Psoas muscle (tissue), 8 donors: ENCODE data around the gene POR. TPM values are rescaled to one million over a fixed set of nuclear protein-coding genes. Genes with fewer than 3 reads are reported as not detected.

ENCODE experiments used
- ATAC-seq, 4 donors: fragments of 200-7000 bp; cut with Tn5 transposase; one replicate each; pipeline ENCODE4 v1.9.1; 2020; ENCODE audit warnings: moderate library complexity in 3 of 4, mild to moderate bottlenecking in 2 of 4
- DNase-seq, 2 donors: peaks; one replicate each; pipeline ENCODE4 v3.0.0-alpha.2; 2020
- H3K27ac ChIP-seq: fragments of 200-600 bp; one replicate; pipeline ENCODE4 v1.8.0; 2022
- H3K27me3 ChIP-seq, 3 donors: fragments of 200-600 bp in 1 of 3; one replicate each; pipeline versions ENCODE4 v1.6.1 to v1.8.0; 2013 to 2022; ENCODE audit warnings: low read length in 2 of 3, mild to moderate bottlenecking in 2 of 3, moderate library complexity in 1 of 3; ENCODE audit not compliant: insufficient read depth in 3 of 3
- H3K36me3 ChIP-seq, 2 donors: fragments of 200-600 bp in 1 of 2; one replicate each; pipeline versions ENCODE4 v1.6.1 to v1.8.0; 2013 to 2022; ENCODE audit warnings: low read depth in 1 of 2, mild to moderate bottlenecking in 1 of 2, moderate library complexity in 1 of 2; ENCODE audit not compliant: insufficient read depth in 1 of 2
- H3K4me1 ChIP-seq: fragments of 200-600 bp; one replicate; pipeline ENCODE4 v1.8.0; 2022
- H3K4me3 ChIP-seq: fragments of 200-600 bp; one replicate; pipeline ENCODE4 v1.8.0; 2022; ENCODE audit warnings: mild to moderate bottlenecking
- H3K9me3 ChIP-seq: fragments of 200-600 bp; one replicate; pipeline ENCODE4 v1.8.0; 2022
- WGBS, 3 donors: extraction: QIAGEN DNeasy Blood & Tissue Kit; methylation state at CpG; one replicate each; pipeline versions ENCODE4 v1.1.6 to v1.1.7; 2013; 5-methylcytosine and 5-hydroxymethylcytosine counted together
- intact Hi-C, 2 donors: fragments of 100-400 bp; cut with DNase I; formaldehyde crosslinking; loops; one replicate each; pipeline versions ENCODE4 v1.11.0 to v1.14.2; 2022
- polyA plus RNA-seq, 3 donors: library from polyadenylated mRNA; stranded (reverse); fragments of 200-250 nt; gene quantifications; one replicate each; pipeline ENCODE4 v1.2.3, GENCODE V29; 2013
- total RNA-seq, 4 donors: library from RNA; stranded (reverse); fragmentation: NEBNext Ultra II Directional in 2 of 4; extraction: Animal tissue kit (Norgen Biotek cat#: 25700) in 2 of 4; gene quantifications; one replicate each; pipeline versions ENCODE4 v1.2.1 to v1.2.4, GENCODE V29; 2021 to 2023
- TF ChIP-seq, protein P1 (sequence below): fragments of 200-600 bp; IDR thresholded peaks from one replicate; pipeline ENCODE4 v1.8.0; 2022; ENCODE audit warnings: antibody characterized with exemption
- donor health status: healthy with polysubstance abuse.
- donor health status: DM: no; HTN: no; CAD: no; lungs with moderate emphysema.
- donor health status: Bipolar disorder and iron deficiency.
- donor health status: healthy.
- donor health status: DM: yes; HTN: yes; CAD: no.
- donor health status: DM: no; HTN: no; CAD: no.
- donor health status: DM: no; HTN: no; CAD: no.
- donor health status: DM: yes; HTN: yes; CAD: no.

Gene POR
- total and polyA plus RNA-seq, 7 donors, result 48.8 to 288 (median 138) TPM

DNA sequence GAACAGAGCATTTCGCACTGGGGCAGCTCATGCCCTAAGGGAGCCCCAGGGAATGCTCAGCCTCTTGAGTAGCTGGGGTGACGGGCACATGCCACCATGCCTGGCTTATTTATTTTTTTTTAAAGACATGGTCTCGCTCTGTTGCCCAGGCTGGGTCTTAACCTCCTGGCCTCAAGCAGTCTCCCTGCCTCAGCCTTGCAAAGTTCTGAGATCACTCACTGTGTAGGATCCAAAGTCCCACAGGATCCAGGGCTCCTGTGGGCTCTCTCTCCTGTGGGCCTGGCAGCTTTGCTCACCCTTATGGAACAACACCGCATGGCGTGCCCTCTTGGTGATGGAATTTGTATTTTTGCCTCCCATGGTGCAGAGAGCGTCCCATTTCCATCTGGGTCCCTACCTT, 45.4 kb downstream of the POR start:
- Histone ChIP-seq H3K9me3 (no peaks in the 10 kb centered on the region), H3K27me3 (no peaks in the 10 kb centered on the region), H3K4me1 (peaks cover 43% of the 10 kb centered on the region), H3K27ac (no peak overlapping the region), H3K36me3 (peaks cover 0 to 33% of the 10 kb centered on the region in 2 donors), H3K4me3 (no peak overlapping the region)
- ATAC-seq (no peak), DNase-seq (no peak)
- TF ChIP-seq, protein P1, sequence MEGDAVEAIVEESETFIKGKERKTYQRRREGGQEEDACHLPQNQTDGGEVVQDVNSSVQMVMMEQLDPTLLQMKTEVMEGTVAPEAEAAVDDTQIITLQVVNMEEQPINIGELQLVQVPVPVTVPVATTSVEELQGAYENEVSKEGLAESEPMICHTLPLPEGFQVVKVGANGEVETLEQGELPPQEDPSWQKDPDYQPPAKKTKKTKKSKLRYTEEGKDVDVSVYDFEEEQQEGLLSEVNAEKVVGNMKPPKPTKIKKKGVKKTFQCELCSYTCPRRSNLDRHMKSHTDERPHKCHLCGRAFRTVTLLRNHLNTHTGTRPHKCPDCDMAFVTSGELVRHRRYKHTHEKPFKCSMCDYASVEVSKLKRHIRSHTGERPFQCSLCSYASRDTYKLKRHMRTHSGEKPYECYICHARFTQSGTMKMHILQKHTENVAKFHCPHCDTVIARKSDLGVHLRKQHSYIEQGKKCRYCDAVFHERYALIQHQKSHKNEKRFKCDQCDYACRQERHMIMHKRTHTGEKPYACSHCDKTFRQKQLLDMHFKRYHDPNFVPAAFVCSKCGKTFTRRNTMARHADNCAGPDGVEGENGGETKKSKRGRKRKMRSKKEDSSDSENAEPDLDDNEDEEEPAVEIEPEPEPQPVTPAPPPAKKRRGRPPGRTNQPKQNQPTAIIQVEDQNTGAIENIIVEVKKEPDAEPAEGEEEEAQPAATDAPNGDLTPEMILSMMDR, result no peak
- WGBS, 3 donors, result 97 to 98% (median 97%) methylated on average over 6 of the region's 6 CpGs
- intact Hi-C loops, result loop anchor here (5.0 kb wide), 1 partner anchor 43 kb away; the partner anchor contains the start of gene POR (in 2 of the 2)

DNA sequence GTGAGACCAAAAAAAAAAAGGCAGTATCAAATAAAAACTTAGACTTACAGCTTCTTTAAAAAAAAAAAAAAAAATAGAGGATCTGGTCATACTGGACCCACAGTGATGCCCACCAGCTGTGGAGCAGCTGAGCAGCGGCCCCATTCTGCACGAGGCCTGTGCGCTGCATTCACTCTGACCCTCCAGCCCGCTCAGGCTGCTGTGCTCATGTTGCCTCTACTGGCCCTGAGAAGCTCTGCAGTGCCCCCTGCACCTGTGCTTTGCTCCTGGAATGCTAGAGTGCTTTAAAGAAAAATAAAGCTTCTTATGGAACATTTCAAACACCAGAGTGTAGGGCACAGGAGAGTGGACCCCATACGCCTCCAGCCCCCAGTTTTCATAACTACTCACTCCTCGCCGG, 46.3 kb downstream of the POR start:
- TF ChIP-seq, protein P1, result peak; percentile 10
- intact Hi-C loops, result loop anchor here (5.0 kb wide), 1 partner anchor 44 kb away; the partner anchor contains the start of gene POR (in 2 of the 2)
- H3K9me3 ChIP-seq, result no peaks in the 10 kb centered on the region
- WGBS, 3 donors, result 74 to 89% (median 78%) methylated on average over 7 of the region's 7 CpGs
- ATAC-seq (no peak), DNase-seq (no peak)
- no peak overlapping the region for H3K4me3 ChIP-seq
- H3K27ac ChIP-seq, result no peak overlapping the region
- no peaks in the 10 kb centered on the region for H3K27me3 ChIP-seq
- H3K36me3 ChIP-seq, result peaks cover 0 to 33% of the 10 kb centered on the region in 2 donors
- H3K4me1 ChIP-seq, result peaks cover 43% of the 10 kb centered on the region

DNA sequence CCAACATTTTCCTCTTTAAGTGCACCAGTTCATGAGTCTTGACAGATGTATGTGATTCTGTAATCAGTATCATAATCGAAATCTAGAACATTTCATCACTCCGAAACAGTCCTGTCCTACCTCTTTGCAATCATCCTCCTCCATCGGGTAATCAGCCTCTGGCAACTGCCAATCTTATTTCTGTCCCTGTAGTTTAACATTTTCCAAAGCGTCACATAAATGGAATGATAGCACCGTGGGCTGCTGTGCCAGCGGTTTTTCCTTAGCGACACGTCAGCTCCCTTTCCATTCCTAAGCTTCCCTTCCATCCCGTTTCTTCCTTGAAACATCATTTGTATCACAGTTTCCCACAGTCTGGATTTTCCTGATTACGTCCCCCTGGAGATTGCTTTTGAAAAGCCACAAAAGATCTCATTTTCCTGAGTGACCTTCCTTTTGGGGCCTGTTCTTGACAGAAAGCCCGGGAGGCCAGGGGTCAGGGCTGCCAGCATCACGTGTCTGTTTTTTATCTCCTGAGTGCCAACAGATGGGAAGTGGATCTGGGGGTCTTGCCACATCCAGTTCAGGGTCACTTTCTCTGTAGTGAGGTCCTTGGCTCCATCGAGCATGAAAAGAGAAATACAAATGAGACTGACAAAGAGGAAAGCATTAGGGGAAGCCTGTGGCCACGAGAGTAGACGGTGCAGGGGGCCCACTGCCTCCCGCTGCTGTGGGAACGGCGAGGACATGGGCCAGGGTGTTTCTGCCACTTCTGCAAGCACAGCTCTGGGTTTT, 47.8 kb downstream of the POR start:
- H3K27ac ChIP-seq, result peak overlapping the region; percentile 70
- peak in 3 of 4 donors; percentile 27 to 65 (median 45) for ATAC-seq
- peaks cover 0 to 23% of the 10 kb centered on the region in 2 donors for H3K36me3 ChIP-seq
- H3K4me3 ChIP-seq, result no peak overlapping the region
- DNase-seq, result peak in 1 of 2 donors; percentile 64
- peaks cover 52% of the 10 kb centered on the region for H3K4me1 ChIP-seq
- no peaks in the 10 kb centered on the region for H3K27me3 ChIP-seq
- TF ChIP-seq, protein P1, result no peak
- WGBS, 3 donors, result 28 to 40% (median 30%) methylated on average over 18 of the region's 18 CpGs
- intact Hi-C loops, result loop anchor here (5.0 kb wide), 1 partner anchor 45 kb away; the partner anchor contains the start of gene POR (in 2 of the 2)
- no peaks in the 10 kb centered on the region for H3K9me3 ChIP-seq

DNA sequence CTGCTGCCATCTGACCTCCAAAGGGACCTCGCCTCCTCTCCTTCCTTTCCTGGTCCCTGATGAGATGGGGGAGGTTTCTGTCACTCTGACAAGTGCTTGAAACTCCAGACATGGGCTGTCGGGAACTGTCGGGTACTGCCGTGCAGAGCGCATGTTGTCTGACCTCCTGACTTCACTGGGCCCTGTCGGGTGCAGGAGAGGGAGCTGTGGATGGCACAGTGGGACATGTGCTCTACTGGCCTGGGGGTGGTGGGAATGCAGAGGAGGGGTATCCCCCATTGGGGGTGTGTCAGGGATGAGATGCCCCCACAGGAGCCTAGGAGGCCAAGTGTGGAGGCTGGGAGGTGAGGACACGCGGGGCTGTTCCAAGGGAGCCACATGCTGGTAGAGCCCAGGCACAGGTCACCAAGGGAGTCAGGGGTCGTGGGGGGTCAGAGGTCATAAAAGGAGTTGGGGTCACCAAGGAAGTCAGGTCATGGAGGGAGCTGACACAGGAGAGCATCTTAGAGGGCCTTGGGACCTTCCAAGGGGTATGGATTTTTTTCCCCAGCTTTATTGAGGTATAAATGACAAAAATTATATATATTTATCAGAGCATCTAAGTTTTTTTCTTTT, 48.5 kb downstream of the POR start:
- no peak for DNase-seq
- H3K36me3 ChIP-seq, result peaks cover 0 to 16% of the 10 kb centered on the region in 2 donors
- intact Hi-C loops, result loop anchor here (5.0 kb wide), 1 partner anchor 46 kb away; the partner anchor contains the start of gene POR (in 2 of the 2)
- H3K27ac ChIP-seq, result peak overlapping the region; percentile 70
- H3K4me1 ChIP-seq, result peaks cover 59% of the 10 kb centered on the region
- peak in 1 of 4 donors; percentile 3 for ATAC-seq
- H3K9me3 ChIP-seq, result no peaks in the 10 kb centered on the region
- TF ChIP-seq, protein P1, result no peak
- WGBS, 3 donors, result 65 to 68% (median 67%) methylated on average over 9 of the region's 9 CpGs
- no peaks in the 10 kb centered on the region for H3K27me3 ChIP-seq
- no peak overlapping the region for H3K4me3 ChIP-seq
